Fibroblast of mammary gland (primary cell): ENCODE results near the gene PSMF1.

Experiments used
- DNase-seq: peaks from one replicate; pipeline ENCODE4 v3.0.0-alpha.2; 2010; ENCODE audit warnings: low read depth
- H3K4me3 ChIP-seq: 2 replicates; pipeline ENCODE4 v1.5.1; 2011; ENCODE audit warnings: low read depth, mild to moderate bottlenecking, low read length, moderate library complexity; ENCODE audit not compliant: control insufficient read depth
- TF ChIP-seq, protein P1 (sequence below): conservative IDR thresholded peaks from 2 replicates; pipeline ENCODE4 v1.5.1; 2011; ENCODE audit warnings: low read depth, low read length, inconsistent platforms; ENCODE audit not compliant: control insufficient read depth, insufficient read depth

PSMF1 gene

GRCh38 chr20:1160496-1160895 is 42.1 kb downstream of the PSMF1 start:
- DNase-seq, result no peak
- no peak overlapping the region for H3K4me3 ChIP-seq
- TF ChIP-seq, protein P1, sequence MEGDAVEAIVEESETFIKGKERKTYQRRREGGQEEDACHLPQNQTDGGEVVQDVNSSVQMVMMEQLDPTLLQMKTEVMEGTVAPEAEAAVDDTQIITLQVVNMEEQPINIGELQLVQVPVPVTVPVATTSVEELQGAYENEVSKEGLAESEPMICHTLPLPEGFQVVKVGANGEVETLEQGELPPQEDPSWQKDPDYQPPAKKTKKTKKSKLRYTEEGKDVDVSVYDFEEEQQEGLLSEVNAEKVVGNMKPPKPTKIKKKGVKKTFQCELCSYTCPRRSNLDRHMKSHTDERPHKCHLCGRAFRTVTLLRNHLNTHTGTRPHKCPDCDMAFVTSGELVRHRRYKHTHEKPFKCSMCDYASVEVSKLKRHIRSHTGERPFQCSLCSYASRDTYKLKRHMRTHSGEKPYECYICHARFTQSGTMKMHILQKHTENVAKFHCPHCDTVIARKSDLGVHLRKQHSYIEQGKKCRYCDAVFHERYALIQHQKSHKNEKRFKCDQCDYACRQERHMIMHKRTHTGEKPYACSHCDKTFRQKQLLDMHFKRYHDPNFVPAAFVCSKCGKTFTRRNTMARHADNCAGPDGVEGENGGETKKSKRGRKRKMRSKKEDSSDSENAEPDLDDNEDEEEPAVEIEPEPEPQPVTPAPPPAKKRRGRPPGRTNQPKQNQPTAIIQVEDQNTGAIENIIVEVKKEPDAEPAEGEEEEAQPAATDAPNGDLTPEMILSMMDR, result no peak

- TF ChIP-seq, protein P1, result no peak
- no peak overlapping the region for H3K4me3 ChIP-seq
- no peak for DNase-seq
These were observed 42.6 kb downstream of the PSMF1 start for GRCh38 chr20:1160991-1161390.

DNA sequence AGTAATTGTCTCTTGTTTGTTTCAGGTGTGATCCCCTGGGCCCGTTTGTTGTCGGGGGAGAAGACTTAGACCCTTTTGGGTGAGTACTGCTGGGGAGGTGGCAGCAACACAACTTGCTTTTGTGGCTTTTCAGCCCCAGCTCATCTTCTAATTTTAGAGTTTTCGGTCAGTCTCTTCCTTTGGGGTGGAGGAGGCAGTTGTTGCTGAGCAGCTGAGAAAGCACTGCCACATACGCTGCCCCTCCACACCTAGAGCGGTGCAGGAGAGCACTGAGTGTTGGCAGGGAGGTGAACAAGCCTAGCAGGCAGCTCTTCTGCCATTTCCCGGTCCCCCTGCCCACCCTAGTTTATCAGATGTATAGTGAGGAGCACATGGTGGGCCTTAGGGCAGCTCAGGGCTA is 44.7 kb downstream of the PSMF1 start:
- H3K4me3 ChIP-seq, result no peak overlapping the region
- TF ChIP-seq, protein P1, result no peak
- DNase-seq, result no peak

GRCh38 chr20:1163653-1164052 is 45.3 kb downstream of the PSMF1 start:
- TF ChIP-seq, protein P1, result no peak
- DNase-seq, result no peak

GRCh38 chr20:1164871-1165270 is 46.5 kb downstream of the PSMF1 start:
- TF ChIP-seq, protein P1, result no peak
- no peak overlapping the region for H3K4me3 ChIP-seq
- DNase-seq, result no peak

More at GRCh38 chr20:1163653-1164052, 45.3 kb downstream of the PSMF1 start:
- H3K4me3 ChIP-seq, result no peak overlapping the region

- TF ChIP-seq, protein P1, result no peak
- no peak overlapping the region for H3K4me3 ChIP-seq
- no peak for DNase-seq
These were observed 47.1 kb downstream of the PSMF1 start for GRCh38 chr20:1165521-1165920.

DNA sequence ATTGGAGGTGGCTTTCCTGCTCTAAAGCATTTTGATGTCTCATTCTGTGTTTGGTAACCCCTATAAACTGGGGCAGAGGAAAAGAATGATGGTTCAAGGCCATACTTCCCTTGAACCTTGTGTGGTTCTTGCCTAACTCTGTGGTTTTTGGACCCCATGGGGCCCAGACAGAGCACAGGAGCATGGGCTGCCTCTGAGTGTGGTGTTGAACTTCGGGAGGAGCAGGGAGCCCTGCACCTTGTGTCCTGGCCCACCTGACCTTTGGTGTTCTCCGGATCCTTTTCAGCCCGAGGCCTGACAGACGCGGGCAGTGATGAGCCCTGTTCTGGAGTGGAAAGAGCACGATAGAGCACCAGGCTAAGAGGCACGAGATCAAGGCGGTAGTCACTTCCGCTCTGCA is 47.5 kb downstream of the PSMF1 start:
- DNase-seq, result no peak
- TF ChIP-seq, protein P1, result no peak
- no peak overlapping the region for H3K4me3 ChIP-seq
